Measurements from ENCODE around the gene DSE. TPM values are rescaled to one million over a fixed set of nuclear protein-coding genes. Genes with fewer than 3 reads are reported as not detected.

Gene DSE
- total RNA-seq, 2 donors from 2014 or later = 48.5 to 61.5 TPM

DNA sequence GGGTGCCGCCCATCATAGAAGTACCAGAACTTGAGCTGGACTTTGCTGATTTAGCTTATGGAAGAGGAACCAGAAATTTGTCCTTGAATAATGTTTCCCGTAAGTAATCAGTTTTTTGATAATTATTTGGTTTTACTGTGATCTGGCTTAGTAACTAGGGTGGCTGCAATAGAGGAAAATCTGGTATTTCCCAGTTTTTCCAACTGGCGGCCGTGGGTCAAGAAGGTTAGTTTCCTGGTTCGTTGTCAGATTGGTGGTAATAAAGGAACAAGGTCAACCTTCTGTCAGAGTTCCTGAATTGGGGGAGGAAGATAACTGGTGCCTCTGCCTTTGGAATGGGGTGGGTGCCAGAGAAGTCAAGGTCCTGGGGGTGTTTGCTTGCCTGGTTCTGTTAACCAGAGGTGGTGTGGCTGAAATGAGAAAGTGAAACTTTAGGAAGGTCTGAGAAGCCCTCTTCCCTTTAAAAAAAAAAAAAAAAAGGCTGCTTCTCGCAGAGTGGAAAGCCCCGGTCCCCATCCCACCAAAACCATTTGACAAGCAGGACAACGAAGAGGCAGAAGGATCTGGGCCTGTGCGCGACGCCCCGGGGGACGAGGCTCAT is 90.7 kb downstream of the DSE start, which contains the start of gene CALHM6:
Gene CALHM6 (plus strand): TSS at position 45 of the 601 bp plus-strand sequence. CDS start 555 bp downstream, at position 600.
- no peak for DNase-seq (ENCODE audit: low spot score)
- intact Hi-C loops (cut with DNase I) = no loop called here

DNA sequence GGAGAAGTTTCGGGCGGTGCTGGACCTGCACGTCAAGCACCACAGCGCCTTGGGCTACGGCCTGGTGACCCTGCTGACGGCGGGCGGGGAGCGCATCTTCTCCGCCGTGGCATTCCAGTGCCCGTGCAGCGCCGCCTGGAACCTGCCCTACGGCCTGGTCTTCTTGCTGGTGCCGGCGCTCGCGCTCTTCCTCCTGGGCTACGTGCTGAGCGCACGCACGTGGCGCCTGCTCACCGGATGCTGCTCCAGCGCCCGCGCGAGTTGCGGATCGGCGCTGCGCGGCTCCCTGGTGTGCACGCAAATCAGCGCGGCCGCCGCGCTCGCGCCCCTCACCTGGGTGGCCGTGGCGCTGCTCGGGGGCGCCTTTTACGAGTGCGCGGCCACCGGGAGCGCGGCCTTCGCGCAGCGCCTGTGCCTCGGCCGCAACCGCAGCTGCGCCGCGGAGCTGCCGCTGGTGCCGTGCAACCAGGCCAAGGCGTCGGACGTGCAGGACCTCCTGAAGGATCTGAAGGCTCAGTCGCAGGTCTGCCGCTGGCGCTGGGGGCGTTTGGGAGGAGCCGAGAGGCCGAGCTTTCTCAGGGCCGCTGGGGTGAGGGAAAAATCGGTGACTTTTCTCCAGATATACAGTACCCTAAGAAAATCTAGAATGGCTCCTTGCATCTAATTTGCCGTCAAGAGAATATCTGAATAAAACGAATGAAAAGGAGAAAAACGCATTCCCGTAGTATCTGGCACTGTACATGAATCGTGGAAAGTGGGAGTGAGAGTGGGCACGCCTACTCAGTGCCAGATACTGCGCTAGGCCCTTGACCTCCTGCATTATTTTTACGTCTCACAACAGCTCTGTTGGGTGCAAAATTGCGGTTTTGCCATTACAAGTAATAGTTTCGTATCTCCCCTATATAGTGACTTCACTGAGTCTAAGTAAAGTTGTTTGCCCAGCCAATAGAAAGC is 91.5 kb downstream of the DSE start:
- DNase-seq (ENCODE audit: low spot score) = peak; percentile 85
- intact Hi-C loops (cut with DNase I) = no loop called here

DNA sequence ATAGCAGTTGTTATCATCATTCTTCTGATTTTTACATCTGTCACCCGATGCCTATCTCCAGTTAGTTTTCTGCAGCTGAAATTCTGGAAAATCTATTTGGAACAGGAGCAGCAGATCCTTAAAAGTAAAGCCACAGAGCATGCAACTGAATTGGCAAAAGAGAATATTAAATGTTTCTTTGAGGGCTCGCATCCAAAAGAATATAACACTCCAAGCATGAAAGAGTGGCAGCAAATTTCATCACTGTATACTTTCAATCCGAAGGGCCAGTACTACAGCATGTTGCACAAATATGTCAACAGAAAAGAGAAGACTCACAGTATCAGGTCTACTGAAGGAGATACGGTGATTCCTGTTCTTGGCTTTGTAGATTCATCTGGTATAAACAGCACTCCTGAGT is 92.6 kb downstream of the DSE start:
- intact Hi-C loops (cut with DNase I) = no loop called here
- no peak for DNase-seq (ENCODE audit: low spot score)

DNA sequence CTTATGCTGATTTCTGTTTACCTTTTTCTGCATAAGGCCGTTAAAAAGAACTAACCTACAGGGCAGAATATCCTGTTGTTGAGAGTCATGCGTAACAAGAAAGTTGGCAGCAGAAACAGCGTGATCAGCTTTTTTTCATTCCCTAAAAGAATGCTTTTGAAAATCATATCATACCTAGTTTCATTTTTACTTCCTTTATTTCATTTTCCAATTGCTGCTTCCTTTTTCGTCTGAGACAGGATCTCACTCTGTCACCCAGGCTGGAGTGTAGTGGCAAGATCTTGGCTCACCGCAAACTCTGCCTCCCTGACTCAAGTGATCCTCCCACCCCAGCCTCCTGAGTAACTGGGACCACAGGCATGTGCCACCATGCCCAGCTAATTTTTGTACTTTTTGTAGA is 94.5 kb downstream of the DSE start:
- intact Hi-C loops (cut with DNase I) = no loop called here
- no peak for DNase-seq (ENCODE audit: low spot score)

DNA sequence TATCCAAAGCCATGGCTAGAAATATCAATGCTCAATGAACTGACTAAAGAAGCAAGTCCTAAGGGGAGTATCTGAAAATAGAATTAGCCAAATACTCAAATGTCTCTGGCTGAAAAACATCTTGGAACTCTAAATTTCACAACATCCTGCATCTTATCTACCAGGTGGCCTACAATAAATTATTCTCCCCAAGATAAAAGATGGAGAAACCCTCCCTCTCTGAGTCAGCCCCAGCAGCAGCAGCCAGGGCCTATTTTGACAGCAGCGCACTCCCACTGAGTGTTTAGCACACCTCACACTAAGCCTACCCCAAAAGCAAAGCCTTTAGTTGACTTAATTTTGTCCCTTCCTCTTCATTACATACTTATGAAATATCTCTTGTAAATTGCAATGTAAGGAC is 96.3 kb downstream of the DSE start:
- DNase-seq (ENCODE audit: low spot score) = no peak
- intact Hi-C loops (cut with DNase I) = no loop called here

DNA sequence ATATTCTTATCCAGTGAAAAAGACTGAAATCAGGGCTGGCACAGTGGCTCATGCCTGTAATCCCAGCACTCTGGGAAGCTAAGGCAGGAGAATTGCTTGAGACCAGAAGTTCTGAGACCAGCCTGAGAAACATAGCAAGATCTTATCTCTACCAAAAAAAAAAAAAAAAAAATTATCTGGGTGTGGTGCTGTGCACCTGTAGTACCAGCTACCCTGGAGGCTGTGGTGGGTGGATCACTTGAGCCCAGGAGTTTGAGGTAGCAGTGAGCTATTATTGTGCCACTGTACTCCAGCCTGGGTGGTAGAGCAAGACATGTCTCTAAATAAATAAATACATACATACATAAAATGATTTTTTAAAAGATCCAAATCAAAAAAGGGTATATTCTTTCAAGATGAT is 96.8 kb downstream of the DSE start:
- no peak for DNase-seq (ENCODE audit: low spot score)
- intact Hi-C loops (cut with DNase I) = no loop called here

DNA sequence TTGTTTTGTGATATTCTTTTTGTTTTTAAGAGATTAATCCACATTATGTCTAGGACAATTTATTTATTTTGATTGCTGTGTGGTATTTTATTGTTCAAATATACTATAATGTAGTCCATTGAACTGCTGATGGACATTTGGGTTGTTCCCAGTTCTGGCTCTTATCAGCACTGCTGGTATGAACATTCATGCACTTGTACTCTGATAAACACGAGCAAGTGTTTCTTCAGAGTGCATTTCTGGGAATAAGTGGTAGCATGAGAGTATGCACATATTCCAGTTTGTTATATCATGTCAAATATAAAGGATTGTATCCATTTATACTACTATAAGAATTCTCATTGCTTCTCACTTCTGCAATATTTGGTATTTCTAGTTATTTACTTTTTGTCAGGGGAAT is 97.5 kb downstream of the DSE start:
- DNase-seq (ENCODE audit: low spot score) = no peak
- intact Hi-C loops (cut with DNase I) = no loop called here

DNA sequence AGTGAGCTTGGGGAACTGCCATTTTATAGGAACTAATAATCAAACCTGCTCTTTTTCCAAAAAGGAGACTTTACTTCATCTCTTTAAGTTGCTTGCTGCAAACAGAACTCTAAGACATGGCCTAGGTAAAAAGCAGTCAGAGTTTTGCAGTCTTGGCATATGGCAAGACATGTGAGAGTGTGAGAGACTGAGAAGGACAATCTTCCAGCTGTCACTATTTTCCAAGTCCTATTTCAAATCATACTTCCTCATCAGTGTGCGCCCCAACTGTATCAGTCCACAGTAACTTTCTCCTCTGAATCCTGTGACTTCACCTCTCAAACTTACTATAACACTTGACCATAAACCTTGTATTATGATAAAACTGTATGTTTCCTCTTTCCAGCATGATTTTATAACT is 100.8 kb downstream of the DSE start:
- intact Hi-C loops (cut with DNase I) = no loop called here
- no peak for DNase-seq (ENCODE audit: low spot score)

DNA sequence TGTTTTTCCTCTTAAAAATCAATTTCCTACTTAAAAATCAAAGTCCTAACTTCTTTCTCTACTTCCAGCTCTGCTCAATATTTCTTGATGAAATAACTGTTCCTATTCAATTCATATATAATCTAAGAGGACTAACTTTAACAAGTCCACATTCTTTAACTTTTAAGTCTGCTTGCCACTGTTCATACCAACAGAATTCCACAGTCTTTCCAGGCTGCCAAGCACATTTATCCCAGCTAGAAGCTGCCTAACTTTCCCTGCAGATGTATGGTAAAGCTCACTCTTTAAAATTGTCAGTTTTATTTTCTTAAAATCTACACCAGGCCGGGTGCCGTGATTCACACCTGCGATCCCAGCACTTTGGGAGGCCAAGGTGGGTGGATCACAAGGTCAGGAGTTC is 102.0 kb downstream of the DSE start:
- DNase-seq (ENCODE audit: low spot score) = no peak
- intact Hi-C loops (cut with DNase I) = no loop called here

DNA sequence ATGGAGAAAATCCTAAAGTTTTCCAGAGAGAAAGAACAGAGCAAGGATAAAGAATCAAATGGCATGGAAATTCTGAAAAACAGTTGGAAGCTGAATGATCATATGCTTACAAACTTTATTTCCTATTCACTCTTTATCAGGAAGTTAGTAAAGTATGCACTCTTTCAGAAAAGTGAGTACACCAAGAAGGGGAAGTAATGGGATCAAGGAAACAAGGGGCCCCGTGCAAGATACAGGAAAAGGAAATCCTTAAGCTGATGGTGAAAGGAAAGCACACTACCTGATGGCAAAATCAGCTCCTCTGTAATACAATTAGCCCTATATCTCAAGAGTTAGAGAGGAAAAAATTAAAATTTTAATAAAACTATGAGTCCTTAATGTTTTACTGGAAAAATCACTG is 104.4 kb downstream of the DSE start:
- no peak for DNase-seq (ENCODE audit: low spot score)
- intact Hi-C loops (cut with DNase I) = no loop called here

DNA sequence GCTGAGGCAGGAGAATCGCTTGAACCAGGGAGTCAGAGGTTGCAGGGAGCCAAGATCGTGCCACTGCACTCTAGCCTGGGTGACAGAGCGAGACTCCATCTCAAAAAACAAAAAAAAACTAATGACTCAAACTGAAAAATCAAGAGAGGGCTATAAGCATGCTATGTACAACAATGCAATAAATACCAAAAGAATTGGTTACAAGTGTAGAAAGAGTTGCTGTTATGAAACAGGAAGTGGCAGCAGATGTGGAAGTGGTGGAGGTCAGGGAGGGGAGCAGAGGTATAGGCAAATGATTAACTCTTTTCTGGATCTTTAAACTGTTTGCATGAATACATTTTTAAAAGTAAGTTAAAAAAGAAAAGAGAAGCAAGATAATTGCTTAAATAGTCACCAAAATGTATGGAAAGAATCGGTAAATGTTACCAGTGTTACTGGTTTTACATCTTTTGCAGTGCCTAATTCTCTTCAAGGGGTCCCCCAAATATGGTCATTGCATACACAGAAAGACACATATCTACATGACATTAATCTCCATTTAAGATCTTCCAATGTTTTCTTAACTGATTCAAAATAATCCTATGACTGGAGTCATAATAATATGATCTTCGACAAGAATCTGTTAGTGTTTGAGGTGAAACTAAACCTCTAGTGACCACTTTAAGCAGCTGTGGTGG is 105.4 kb downstream of the DSE start:
- intact Hi-C loops (cut with DNase I) = no loop called here
- no peak for DNase-seq (ENCODE audit: low spot score)

DNA sequence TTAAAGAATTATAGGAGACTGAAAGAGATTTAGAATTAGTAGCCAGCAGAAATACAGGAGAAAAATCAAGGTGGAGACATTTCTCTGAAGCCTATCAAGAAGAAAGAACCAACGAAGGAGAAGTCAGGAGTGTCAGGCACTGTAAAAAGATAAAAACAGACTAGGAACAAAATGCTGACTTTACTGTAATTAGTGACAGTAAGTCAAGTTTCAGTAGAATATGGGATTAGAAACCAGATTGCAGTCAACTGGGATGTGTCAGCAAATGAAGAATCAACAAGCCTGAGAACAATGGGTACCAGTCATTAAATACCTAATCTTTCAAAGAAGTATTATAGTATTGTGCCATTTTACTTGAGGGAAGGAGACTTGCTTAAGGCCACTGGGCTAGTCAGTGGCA is 112.0 kb downstream of the DSE start:
- no peak for DNase-seq (ENCODE audit: low spot score)
- intact Hi-C loops (cut with DNase I) = no loop called here

DNA sequence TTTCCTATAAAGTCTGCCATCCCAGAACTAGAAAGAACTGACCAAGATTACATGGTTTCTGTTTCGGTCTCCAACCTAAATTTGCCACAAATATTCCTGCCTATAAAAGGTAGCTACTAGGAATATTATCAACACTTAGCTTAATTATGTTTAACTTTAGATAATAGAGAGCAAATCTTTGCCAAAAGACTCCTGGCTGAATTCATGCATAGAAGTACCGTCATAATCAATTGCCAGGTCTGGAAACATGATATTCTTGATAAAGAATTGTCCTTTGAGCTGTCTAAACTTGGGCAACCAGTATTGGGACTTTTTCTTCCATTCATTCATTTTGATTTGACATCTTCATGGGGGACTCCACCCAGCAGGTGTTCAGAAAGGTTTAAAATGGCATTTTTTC is 112.9 kb downstream of the DSE start:
- no peak for DNase-seq (ENCODE audit: low spot score)
- intact Hi-C loops (cut with DNase I) = no loop called here

DNA sequence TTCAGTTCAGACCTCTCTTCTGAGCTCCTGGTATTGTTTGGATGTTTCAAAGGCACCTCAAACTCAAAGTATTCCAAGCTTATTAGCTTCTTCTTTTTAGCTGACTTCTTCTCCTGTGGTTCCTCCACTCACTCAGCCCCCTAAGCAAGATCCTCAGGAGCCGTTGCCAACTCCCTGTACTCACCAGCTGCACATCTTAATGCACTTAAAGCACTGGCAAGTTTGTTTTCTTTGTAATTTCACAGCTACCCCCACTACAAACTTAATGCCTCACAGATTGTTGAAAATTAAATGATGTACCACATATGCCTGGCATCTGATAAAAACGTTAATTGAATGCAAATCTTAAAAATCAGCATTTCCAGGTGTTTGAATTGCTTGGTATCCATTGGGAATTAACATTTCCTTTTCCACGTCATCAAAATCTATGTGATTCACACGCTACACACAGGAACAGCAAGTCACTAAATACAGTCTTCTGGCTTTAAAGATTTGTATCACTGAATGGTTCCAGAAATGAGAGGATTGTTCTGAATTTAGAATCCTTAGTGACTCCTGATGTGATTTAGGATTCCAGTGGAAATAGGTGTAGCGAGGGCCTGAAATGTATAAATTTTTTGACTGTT is 114.9 kb downstream of the DSE start:
- intact Hi-C loops (cut with DNase I) = no loop called here
- DNase-seq (ENCODE audit: low spot score) = no peak

DNA sequence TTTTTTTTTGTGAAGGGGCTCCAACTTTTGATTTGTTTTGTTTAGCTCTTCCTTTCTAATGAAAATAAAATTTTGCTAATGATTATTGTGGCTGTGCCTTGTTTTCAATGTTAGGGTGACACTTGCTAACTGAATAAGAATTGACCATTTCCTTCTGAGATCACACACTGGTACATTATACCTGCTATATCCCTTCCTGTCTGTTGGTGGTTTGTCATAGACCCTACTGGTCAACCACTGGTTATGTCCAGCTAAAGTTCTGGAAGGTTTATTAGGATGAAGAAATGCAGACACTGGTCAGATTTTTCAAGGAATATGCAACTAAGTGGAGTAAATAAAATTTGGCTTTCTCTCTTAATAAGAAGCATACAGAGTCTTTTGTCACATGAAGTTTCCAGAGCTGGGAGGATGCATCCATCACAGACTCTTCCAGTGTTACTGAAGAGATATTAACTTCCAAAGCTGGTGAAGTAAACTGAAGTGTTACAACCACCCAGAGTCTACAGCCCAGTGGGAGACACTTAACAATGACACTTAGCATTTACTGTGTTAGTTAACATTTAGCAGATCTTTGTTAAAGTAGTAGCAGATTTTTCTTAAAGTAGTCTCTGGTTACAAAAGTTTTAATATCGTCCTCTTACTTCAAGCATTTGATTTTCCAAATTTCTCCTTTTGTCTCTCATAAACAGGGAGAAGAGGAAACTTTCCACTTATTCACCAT is 121.0 kb downstream of the DSE start:
- no peak for DNase-seq (ENCODE audit: low spot score)
- intact Hi-C loops (cut with DNase I) = no loop called here

DNA sequence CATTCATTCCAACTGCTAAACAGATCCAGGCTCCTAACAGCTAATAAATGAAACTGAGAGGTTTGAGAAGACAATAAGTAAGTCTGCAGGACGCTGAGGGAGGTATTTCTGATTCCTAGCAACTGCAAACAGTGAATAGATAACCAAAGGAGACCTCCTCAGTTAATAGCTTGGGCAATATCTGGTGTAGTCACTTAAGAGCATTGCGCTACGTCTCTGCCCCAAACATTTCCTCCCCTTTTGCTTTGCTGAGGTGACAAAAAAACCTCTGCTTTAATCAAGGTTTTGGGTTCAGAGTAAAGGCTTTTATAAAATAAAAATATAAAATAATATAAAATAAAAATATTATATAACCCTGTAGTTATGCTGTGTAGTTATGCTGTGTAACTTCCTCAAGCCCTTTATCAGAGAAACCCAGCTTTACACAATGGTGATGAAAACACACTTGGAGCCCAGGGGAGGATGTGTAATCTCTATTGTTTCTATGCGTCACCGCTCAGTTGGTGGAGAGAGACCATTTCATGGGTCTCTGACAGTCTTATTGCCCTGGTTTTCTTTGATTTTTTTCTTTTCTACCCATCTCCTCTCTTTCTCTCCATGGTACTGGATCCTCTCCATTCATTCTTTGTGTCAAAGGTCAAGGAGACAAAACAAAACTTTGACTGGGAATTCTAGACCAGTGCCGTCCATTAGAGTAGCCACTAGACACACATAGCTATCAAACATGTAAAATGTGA is 121.8 kb downstream of the DSE start:
- intact Hi-C loops (cut with DNase I) = no loop called here
- DNase-seq (ENCODE audit: low spot score) = no peak
